GM21390 (cell line): ENCODE data around the gene FXR1.
A peak's percentile ranks its signal among the peaks of the same experiment; 100 is the strongest.
"Not testable (repeated sequence)": the region's sequence is repeated elsewhere in the genome, so short reads cannot be mapped to it uniquely, and the experiment has no call there.

Source experiments
- ATAC-seq: cut with Tn5 transposase; IDR thresholded peaks from one replicate; pipeline ENCODE4 v1.9.1; 2021; ENCODE audit not compliant: unreplicated experiment

FXR1 gene

DNA sequence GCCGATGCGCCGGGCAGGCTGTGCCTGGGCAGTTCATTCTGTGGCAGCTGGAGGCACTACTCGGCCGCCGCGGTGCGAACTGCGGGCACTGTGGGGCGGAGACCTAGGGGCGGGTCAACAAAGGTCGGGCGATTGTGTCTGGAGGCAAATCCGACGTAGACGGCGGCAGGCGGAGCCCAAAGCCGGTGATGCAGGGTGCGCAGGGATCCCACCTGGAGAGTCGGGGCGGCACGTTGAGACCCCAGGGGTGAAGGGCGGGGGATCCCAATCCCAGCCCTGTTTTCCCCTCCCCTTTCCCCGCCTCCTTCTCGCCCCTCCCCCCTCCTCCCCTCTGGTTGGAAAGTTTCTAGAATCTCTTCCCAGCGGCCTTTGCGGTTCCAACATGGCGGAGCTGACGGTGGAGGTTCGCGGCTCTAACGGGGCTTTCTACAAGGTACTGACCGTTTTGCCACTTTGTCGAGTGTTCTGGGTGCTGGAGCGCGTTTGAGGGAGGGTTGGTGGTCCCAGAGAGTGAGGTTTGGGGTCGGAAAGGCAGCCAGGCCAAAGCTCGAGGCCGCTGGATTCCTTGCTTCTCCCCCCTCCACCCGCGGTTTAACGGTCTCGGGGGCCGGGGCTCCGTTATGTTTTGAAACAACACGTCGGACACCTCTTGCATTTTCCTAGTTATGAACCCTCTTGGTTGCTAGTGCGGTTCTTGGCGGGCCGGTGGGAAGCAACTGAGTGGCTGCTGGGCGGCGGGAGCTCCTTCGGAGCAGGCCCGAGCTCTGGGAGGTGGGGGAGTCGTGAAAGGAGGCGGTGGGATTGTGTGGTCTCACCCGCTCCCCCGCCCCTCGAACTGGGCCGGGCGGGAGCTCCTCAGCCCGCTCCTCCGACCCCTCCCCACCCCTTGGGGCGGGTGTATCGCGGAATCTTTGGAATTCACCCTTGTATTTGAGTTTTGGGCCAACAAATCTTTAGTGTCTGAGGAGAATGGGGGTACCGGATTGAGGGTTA lies at the start of gene FXR1:
TSS of gene FXR1 (plus strand) at position 367 of the 993 bp plus-strand sequence. CDS start at position 383, 16 bp downstream.
- peak; percentile 98 for ATAC-seq

- ATAC-seq = no peak
Observed at GRCh38 chr3:180870008-180870699, 42.3 kb upstream of the FXR1 start.

DNA sequence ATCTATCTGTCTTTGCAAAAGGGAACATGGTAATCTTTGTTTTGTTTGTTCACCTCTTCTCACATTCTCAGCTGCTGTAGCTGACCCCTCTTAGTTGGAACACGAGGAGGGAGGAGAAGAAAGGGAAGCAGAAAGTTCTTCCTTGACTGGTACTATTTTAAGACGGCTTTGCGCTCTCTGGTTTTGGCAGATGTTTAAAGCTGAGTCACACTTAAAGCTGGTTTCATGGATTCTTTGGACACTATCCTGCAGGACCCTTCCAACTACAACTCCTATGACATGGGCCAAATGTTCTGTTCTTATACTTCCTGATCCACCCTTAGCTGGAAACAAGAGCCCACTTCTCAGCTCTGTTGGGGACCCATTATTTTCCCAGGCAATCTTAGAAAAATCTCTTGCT lies 40.6 kb upstream of the FXR1 start:
- ATAC-seq = no peak

DNA sequence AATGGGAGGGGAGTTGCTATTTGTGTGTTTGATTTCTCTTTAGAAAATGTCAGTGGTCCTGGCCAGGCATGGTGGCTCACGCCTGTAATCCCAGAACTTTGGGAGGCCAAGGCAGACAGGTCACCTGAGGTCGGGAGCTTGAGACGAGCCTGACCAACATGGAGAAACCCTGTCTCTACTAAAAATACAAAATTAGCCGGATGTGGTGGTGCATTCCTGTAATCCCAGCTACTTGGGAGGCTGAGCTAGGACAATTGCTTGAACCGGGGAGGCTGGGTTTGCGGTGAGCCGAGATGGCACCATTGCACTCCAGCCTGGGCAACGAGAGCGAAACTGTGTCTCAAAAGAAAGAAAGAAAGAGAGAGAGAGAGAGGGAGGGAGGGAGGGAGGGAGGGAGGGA lies 40.0 kb upstream of the FXR1 start:
- ATAC-seq = not testable (repeated sequence)

DNA sequence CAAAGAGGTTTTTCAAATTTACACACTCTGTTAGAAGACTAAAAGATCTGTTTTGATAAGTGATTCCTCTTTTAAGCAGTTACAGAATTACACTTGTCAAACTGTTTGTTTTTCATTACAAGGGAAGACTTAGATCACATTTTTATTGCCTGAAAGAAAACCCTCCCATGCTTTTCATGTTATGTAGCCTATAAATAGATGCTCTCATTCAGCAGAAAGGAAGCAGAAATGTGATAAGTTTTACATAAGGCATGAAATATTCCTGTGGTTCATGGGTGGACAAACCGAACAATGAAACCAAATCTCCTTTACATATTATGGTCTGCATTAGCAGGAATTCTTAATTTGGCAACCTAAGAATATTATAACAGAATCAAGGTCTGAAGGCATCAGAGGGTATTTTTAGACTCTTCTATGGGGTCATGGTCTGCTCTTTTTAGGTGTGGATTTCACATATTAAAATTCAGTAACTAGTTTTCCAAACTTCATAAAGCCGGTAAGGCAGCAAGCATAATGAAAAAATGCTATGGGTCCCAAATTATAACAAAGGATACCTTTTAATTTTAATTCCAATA lies 37.3 kb upstream of the FXR1 start:
- ATAC-seq = no peak

- ATAC-seq = no peak
Observed at GRCh38 chr3:180881065-180881801, 31.2 kb upstream of the FXR1 start.

DNA sequence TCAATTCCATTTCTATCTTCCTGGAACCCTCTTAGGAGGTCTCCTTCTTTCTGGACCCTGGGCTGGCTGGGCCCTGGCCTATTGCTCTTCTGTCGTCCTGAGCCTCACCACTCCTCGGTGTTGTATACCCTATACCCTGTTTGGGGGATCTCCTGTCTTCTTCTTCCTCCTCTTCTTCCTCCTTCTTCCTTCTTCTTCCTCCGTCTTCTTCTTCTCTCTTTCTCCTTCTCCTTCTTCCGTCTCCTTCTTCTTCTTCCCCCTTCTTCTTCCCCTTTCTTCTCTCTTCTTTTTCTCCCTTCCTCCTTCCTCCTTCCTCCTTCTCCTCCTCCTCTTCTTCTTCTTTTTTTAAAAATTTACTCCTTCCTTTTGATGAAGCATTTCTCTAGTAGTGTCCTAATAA lies 30.4 kb upstream of the FXR1 start:
- no peak for ATAC-seq

DNA sequence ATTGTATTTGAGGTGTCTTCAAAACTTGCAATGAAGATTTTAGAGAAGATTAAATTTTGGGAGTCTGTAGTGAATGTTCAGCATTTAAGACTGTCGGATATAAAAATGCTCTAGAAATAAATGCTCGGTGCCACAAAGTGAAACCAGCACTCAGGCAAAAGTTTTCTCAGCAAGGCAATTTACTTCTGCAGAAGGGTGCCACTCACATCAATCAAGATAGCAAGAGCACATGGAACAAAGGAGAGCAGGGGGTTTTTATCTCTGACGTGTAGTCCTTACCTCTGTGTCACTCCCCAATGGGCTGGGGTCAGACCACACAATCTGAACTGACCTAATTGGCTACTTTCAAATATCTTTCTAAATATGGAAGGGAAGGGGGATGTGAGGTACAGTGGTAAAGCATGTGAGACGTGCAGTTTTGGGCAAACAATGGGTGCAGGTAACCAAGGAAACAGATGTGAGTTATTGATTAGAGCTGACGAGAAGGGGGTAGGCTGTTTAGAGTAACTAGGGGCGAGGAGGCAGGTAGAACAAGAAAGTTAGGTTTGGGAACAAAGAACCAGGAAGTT lies 23.4 kb upstream of the FXR1 start:
- ATAC-seq = no peak

- ATAC-seq = no peak
Observed at GRCh38 chr3:180898572-180898971, 13.9 kb upstream of the FXR1 start.

DNA sequence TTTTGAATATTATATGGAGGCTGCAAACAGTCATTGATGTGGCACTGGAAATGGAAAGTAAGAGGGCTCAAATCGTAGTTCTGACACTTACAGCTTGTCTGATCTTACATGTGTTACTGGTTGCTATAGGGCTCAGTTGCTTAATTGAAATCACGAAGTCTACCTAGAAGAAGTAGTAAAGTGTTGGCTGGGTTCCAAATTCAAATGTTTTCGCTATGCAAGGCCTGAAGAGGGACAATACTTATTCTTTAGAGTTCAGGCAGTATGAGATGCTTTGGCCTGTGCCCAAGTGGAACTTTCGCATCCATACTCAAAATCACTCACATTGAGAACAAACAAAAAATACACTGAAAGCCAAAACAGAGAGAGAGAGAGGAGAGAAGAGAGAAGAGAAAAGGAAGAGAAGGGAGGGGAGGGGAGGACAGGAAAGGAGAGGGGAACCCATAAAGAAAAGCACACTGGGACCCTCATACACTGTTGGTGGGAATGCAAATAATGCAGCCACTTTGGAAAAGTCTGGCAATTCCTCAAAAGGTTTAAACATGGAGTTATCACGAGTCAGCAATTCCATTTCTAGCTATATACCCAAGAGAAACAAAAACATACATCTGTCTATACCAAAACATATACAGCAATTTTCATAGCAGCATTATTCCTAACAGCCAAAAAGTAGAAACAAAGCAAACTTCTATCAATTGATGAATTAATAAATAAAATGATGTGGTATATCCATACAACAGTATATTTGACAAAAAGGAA lies 2.9 kb upstream of the FXR1 start:
- ATAC-seq = no peak

DNA sequence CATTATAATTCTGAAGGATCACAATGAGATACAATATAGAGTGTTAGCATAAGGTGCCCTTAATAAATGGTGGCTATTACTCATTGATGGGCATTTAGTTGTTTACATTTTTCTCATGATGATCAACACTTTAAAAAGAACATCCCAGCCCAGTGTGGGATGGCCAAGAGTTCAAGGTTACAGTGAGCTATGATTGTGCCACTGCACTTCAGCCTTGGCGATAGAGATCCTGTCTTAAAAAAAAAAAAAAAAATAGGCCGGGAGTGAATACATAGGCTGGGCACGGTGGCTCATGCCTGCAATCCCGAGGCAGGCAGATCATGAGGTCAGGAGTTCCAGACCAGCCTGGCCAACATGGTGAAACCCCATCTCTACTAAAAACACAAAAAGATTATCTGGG lies 1.6 kb upstream of the FXR1 start:
- ATAC-seq = no peak

DNA sequence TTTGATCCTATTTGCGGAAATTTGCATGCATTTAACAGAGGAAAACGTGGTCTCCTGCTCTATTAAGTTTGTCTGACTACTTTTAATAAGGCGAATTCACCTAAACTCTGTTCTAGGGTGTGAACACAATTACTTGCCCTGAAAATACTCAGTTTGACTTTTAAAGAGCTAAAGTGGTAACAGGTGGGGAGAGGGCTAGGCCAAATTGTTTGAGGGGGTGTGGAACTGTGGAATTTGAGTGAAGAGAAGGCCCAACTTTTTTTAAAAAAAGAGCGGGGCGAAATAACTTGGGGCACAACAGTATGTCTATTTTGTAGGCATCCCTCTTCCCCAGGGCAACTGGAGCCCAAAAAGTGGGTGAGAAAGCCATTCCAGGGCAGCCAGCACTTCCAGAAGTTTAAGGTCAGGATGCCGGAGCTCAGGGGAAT lies 580 bp upstream of the FXR1 start:
- peak; percentile 13 for ATAC-seq

DNA sequence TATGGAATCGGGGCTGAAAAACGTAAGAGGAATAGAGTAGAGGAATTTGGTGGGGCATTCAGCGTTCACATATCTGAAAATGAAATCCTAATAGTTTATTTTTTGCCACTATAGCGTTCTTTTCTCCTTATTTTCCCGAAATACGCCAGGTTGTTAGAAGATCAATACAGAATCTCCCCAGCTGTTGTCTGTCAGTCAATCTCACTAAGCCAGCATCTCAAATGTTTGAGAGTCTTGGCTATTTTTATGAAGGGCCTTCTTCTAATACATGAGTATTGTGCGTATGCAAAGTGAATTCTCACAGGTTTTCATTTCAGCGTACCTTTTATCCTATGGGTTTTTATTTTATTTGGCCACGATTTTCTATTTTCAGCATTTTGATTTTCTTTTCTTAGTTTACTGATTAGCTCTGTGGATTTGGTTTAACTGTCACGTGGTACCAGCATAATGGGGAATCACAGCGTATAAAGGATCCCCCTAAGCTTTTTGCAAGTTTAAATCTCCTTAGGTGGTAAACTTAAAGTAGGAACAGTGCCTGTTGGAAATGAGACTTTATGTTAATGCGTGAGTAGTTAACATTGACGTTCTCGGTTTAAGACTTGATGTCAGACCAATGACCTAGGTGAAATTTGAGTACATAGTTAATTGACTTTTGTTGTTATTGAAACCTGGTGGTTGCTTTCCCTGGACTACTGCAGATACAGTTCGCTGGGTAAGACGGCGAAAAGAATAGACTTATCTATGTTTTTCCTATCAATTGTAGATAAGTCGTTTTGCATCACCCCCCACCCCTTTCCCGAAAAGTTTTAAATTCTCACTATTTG lies 1.3 kb downstream of the FXR1 start:
- no peak for ATAC-seq

GRCh38 chr3:180918542-180918941 lies 6.1 kb downstream of the FXR1 start:
- ATAC-seq = no peak

DNA sequence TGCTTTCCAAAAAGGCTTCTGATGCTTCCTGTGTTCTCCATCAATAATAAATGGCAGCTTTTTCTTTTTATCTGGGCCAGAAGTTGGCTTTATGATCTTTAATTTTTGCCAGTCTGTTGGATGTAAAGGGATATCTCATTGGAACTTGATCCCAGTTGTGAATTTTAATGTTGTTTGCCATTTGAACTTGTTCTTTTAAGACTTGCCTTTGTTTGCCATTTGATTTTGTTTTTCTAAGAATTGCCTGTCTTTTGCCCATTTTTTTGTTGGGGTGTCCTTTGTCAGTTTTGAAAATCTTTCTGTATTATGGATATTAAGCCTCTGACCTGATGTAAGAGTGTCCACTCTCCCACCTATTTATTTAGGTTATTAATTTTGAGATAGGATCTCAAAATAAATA lies 9.8 kb downstream of the FXR1 start:
- ATAC-seq = no peak

DNA sequence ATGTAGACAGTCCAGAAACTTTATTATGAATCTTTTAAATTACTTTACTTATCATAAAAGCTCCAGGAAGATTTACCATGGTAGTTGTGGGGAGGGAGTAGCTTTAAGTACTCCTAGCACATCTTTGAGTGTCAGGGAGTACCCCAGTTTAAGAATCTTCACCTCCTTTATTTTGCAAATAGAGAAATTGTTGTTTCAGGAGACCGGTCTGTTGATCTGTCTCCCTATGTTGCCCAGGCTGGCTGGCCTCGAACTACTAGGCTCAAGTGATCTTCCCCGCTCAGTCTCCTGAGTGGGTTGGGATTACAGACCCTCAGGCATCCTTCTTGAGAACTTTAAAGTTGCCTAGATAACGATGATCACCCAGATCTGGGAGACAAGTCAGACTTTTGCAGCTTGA lies 11.1 kb downstream of the FXR1 start:
- no peak for ATAC-seq

DNA sequence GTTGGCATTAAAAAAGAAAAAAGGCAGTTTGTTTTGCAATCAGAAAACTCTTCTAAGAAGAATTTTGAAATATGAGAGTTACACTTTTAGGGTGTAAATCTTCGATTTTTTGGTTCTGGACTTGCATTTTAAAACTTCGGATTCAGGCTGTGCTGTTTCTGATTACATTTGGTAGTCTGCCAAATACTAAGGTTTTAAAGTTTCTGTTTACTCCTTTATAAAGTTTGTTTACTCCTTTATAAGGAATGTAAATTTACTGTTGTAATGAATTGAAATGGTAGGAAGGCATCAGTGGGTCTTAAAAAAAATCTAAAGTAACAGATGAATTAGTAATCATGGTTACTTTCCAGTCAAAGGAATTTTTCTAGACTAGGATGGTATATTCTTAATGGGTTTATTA lies 14.1 kb downstream of the FXR1 start:
- ATAC-seq = no peak

- no peak for ATAC-seq
Observed at GRCh38 chr3:180929376-180929775, 16.9 kb downstream of the FXR1 start.

GRCh38 chr3:180930526-180930925 lies 18.1 kb downstream of the FXR1 start:
- ATAC-seq = no peak
